ENCODE measurements around the gene SGMS1.

Gene SGMS1

GRCh38 chr10:50596456-50596855, 27.3 kb downstream of the SGMS1 start:
- Histone ChIP-seq H3K27me3 (ENCODE audit: low read depth) (no peaks in the 10 kb centered on the region), H3K9me3 (no peaks in the 10 kb centered on the region), H3K4me3 (no peak overlapping the region), H3K36me3 (replicated peaks) (no peaks in the 10 kb centered on the region), H3K4me1 (0 out of 2 replicates have a peak, but pooled peaks cover 2% of the 10 kb centered on the region)
- in situ Hi-C loops (cut with MboI; ENCODE audit: low sequenced_read_pairs) = no loop called here
- DNase-seq (ENCODE audit: low spot score in 2 of 2) = no peak

GRCh38 chr10:50595785-50596184, 28.0 kb downstream of the SGMS1 start:
- Histone ChIP-seq H3K9me3 (no peaks in the 10 kb centered on the region), H3K36me3 (replicated peaks) (no peaks in the 10 kb centered on the region), H3K4me3 (no peak overlapping the region), H3K4me1 (0 out of 2 replicates have a peak, but pooled peaks cover 2% of the 10 kb centered on the region), H3K27me3 (ENCODE audit: low read depth) (no peaks in the 10 kb centered on the region)
- in situ Hi-C loops (cut with MboI; ENCODE audit: low sequenced_read_pairs) = no loop called here
- DNase-seq (ENCODE audit: low spot score in 2 of 2) = no peak

DNA sequence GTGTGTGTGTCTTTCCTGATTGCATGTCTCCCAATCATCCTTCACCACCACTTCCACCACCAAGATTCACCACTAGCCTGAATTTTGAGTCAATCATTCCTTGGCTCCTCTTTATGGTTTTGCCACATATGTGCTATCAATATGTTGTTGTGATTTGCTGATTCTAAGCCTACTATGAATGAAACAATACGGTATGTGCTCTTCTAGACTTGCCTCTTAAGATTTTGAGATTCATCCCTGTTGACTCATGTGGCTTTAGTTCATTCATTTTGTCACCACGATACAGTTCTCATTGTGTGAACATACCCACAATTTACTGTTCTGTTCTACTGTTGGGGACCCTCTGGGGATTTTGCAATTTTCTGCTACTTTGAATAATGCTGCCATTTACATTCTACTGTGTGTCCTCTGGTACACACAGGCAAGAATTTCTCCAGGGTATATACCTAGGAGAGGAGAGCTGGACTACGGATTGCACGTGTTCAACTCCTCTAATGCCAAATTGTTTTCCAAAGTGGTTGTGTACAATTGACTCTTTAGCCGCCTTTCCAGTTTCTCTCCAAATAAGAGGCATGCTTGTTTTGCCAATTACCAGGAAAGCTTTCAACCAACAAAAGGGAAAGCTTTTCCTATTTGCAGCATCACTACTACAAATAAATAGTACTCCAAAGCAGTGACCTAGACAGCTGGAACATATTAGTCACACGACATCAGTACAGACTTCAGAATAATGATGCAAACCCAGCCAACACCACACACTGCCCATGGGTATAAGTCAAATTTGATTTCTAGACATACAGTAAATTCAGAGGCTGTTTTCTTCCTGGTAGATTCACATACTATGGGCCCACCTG, 30.0 kb downstream of the SGMS1 start:
- Histone ChIP-seq H3K4me1 (0 out of 2 replicates have a peak, but pooled peaks cover 2% of the 10 kb centered on the region), H3K27me3 (ENCODE audit: low read depth) (no peaks in the 10 kb centered on the region), H3K9me3 (no peaks in the 10 kb centered on the region), H3K4me3 (no peak overlapping the region), H3K36me3 (replicated peaks) (no peaks in the 10 kb centered on the region)
- DNase-seq (ENCODE audit: low spot score in 2 of 2) = no peak
- in situ Hi-C loops (cut with MboI; ENCODE audit: low sequenced_read_pairs) = no loop called here

DNA sequence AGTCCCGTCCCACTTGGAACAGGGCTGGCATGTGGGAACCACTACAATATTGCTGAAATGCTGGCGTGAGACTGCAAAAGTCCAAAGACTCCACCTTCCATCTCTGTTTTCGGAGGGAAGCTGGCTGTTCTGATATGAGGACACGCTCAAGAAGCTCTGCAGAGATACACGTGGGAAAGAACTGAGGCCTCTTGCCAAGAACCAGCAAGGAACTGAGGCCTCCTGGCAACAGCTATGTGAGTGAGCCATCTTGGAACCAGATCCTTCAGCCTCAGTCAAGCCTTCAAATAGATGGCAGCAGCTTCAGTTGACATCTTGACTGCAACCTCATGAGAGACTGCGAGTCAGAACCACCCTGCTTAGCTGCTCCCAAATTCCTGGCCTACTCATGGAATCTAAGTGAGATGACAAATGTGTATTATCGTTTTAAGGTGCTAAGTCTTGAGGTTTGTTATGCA, 30.8 kb downstream of the SGMS1 start:
- Histone ChIP-seq H3K27me3 (ENCODE audit: low read depth) (no peaks in the 10 kb centered on the region), H3K9me3 (no peaks in the 10 kb centered on the region), H3K4me3 (no peak overlapping the region), H3K4me1 (0 out of 2 replicates have a peak, but pooled peaks cover 2% of the 10 kb centered on the region), H3K36me3 (replicated peaks) (no peaks in the 10 kb centered on the region)
- no peak for DNase-seq (ENCODE audit: low spot score in 2 of 2)
- in situ Hi-C loops (cut with MboI; ENCODE audit: low sequenced_read_pairs) = no loop called here

DNA sequence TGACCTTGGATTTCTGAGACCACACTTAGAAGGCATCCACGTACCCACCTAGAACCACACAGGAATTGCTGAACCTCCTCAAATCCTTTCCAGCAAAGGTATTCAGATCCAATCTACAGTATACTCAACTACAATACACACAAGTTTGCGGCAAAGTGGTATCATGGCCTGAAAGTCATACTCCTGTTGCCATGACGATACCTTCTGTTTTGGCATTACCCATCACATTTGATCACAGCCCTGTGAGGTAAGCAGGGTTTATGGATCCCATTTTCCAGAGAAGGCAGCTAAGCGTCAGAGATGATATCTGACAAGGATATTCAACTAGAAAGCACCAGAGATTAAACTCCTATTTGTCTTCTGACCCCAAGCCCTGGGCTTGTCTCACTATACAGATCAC, 32.8 kb downstream of the SGMS1 start:
- Histone ChIP-seq H3K9me3 (no peaks in the 10 kb centered on the region), H3K27me3 (ENCODE audit: low read depth) (no peaks in the 10 kb centered on the region), H3K36me3 (replicated peaks) (no peaks in the 10 kb centered on the region), H3K4me1 (no peaks in the 10 kb centered on the region), H3K4me3 (no peak overlapping the region)
- in situ Hi-C loops (cut with MboI; ENCODE audit: low sequenced_read_pairs) = no loop called here
- DNase-seq (ENCODE audit: low spot score in 2 of 2) = no peak

- Histone ChIP-seq H3K4me3 (no peak overlapping the region), H3K9me3 (no peaks in the 10 kb centered on the region), H3K36me3 (replicated peaks) (no peaks in the 10 kb centered on the region), H3K27me3 (ENCODE audit: low read depth) (no peaks in the 10 kb centered on the region), H3K4me1 (no peaks in the 10 kb centered on the region; the same call in 1 of the 2 replicates)
- in situ Hi-C loops (cut with MboI; ENCODE audit: low sequenced_read_pairs) = no loop called here
- DNase-seq (ENCODE audit: low spot score in 2 of 2) = no peak
Observed at GRCh38 chr10:50586740-50587088, 37.0 kb downstream of the SGMS1 start.

DNA sequence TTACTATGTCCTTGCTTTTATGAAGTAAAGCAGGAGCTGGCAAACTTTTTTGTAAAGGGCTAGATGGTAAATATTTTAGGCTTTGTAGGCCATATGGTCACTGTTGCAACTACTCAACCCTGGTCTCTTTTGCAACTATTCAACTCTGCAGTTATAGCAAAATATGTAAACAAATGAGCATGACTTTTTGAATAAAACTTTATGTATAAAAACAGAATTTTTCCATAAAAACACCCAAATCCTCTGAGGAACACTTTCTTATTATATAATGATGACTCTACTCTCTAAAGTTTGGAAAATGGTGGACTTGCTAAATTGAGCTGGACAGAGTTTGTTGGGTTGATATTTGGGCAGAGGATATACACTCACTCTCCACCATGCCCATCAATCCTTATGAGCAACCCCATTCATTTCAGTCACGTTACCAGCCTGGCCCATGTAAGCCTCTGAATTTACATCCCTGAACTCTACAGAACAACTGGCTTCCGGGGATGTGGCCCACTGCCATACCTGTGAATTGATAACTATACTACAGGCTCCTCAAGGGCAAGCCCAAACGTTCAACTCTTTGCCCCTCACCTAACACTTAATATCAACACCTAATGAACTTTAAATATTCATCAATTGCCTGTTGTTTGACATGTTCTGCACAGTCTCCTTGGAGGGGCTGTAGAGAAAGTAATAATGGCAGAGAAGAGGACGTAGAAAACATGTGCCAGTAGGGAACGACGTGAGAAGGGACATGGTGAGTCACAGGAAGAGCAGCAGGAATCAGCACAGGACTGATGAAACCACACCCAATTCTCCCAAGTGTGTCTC, 37.6 kb downstream of the SGMS1 start:
- Histone ChIP-seq H3K27me3 (ENCODE audit: low read depth) (no peaks in the 10 kb centered on the region), H3K4me3 (no peak overlapping the region), H3K36me3 (replicated peaks) (no peaks in the 10 kb centered on the region), H3K4me1 (peaks cover 4% of the 10 kb centered on the region), H3K9me3 (no peaks in the 10 kb centered on the region)
- DNase-seq (ENCODE audit: low spot score in 2 of 2) = no peak
- in situ Hi-C loops (cut with MboI; ENCODE audit: low sequenced_read_pairs) = no loop called here

DNA sequence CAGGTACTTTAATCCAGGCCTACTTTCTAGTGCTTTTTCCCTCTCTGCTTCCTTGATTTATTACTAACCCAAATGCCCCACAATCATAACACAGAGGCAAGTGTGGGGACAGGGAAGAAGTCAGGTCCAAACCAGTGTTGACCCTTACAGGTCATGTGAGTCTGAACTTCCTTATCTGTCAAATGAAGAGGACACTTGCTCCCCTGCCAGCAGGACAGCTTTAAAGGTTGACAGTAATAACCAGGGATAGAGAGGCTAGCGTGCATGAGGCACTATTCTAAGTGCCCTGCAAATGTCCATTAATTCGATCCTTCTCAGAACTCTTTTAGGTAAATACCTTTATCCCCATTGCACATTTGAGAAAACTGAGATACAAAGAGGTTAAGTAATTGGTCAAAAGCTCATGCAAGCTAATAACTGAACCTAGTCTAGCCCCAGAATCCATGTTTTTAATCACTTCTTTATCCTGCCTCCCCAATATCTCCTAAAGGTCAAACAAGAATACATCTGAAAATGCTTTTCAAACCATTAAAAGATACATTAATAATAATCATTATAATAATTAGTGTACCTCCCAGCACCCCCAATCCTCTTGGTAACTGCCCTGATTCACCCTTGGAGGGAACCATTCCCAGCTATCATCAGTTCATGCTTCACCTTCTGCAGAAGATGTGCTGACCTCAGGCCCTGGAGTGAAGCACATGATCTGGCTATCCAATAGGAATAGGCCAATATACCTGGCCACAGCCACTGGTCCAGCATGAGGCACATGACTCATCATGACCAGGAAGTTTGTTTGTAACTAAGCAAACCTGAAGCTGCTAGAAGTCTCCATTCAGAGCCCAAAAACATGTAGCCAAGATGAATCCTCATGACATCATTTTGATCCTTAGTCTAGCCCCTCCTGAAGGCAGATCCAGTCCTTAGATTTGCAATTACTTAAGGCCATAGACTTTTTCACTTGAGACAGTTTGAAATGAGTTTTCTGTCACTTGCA, 40.7 kb downstream of the SGMS1 start:
- Histone ChIP-seq H3K4me1 (peaks cover 10% of the 10 kb centered on the region), H3K36me3 (replicated peaks) (no peaks in the 10 kb centered on the region), H3K27me3 (ENCODE audit: low read depth) (no peaks in the 10 kb centered on the region), H3K4me3 (no peak overlapping the region), H3K9me3 (no peaks in the 10 kb centered on the region)
- DNase-seq (ENCODE audit: low spot score in 2 of 2) = no peak
- in situ Hi-C loops (cut with MboI; ENCODE audit: low sequenced_read_pairs) = no loop called here

- in situ Hi-C loops (cut with MboI; ENCODE audit: low sequenced_read_pairs) = no loop called here
- H3K27me3 ChIP-seq (ENCODE audit: low read depth) = no peaks in the 10 kb centered on the region
- no peak for DNase-seq (ENCODE audit: low spot score in 2 of 2)
- no peaks in the 10 kb centered on the region for H3K9me3 ChIP-seq
- no peaks in the 10 kb centered on the region for H3K36me3 ChIP-seq (replicated peaks)
- no peak overlapping the region for H3K4me3 ChIP-seq
- H3K4me1 ChIP-seq = peaks cover 10% of the 10 kb centered on the region
Observed at GRCh38 chr10:50582046-50582445, 41.7 kb downstream of the SGMS1 start.

GRCh38 chr10:50580262-50580891, 43.4 kb downstream of the SGMS1 start:
- H3K4me3 ChIP-seq = no peak overlapping the region
- no peak for DNase-seq (ENCODE audit: low spot score in 2 of 2)
- no peaks in the 10 kb centered on the region for H3K27me3 ChIP-seq (ENCODE audit: low read depth)
- no peaks in the 10 kb centered on the region for H3K9me3 ChIP-seq
- in situ Hi-C loops (cut with MboI; ENCODE audit: low sequenced_read_pairs) = no loop called here
- peaks cover 10% of the 10 kb centered on the region for H3K4me1 ChIP-seq
- no peaks in the 10 kb centered on the region for H3K36me3 ChIP-seq (replicated peaks)

- H3K27me3 ChIP-seq (ENCODE audit: low read depth) = no peaks in the 10 kb centered on the region
- no peaks in the 10 kb centered on the region for H3K9me3 ChIP-seq
- DNase-seq (ENCODE audit: low spot score in 2 of 2) = no peak
- H3K4me3 ChIP-seq = no peak overlapping the region
- in situ Hi-C loops (cut with MboI; ENCODE audit: low sequenced_read_pairs) = no loop called here
- H3K36me3 ChIP-seq (replicated peaks) = no peaks in the 10 kb centered on the region
- peaks cover 10% of the 10 kb centered on the region for H3K4me1 ChIP-seq
Observed at GRCh38 chr10:50579491-50580261, 44.1 kb downstream of the SGMS1 start.

DNA sequence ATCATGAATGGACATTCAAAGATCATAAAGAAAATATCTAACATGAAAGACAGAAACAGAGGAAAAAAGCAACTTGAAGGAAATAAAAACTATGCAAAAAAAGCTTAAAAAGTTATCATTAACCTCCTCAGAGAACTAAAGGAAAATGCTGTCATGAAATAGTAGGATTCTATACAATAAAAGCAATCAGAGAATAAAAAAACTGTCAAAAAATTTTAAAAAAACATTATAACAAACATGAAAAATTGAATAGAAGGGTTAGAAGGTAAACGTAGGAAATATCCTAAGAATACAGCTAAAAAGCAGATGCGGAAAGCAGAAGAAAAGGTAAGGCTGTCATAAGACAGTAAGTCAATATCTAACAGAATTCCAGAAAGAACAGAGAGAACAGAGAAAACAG, 44.8 kb downstream of the SGMS1 start:
- no peaks in the 10 kb centered on the region for H3K36me3 ChIP-seq (replicated peaks)
- H3K9me3 ChIP-seq = no peaks in the 10 kb centered on the region
- peaks cover 10% of the 10 kb centered on the region for H3K4me1 ChIP-seq
- H3K4me3 ChIP-seq = no peak overlapping the region
- in situ Hi-C loops (cut with MboI; ENCODE audit: low sequenced_read_pairs) = no loop called here
- DNase-seq (ENCODE audit: low spot score in 2 of 2) = no peak
- H3K27me3 ChIP-seq (ENCODE audit: low read depth) = no peaks in the 10 kb centered on the region
